ENCODE measurements around the gene PTPRM.

- TF ChIP-seq POLR2A (IDR thresholded peaks at IDR 0.05; ENCODE audit: low read depth, low read length) = no peak
- TF ChIP-seq, protein P1, sequence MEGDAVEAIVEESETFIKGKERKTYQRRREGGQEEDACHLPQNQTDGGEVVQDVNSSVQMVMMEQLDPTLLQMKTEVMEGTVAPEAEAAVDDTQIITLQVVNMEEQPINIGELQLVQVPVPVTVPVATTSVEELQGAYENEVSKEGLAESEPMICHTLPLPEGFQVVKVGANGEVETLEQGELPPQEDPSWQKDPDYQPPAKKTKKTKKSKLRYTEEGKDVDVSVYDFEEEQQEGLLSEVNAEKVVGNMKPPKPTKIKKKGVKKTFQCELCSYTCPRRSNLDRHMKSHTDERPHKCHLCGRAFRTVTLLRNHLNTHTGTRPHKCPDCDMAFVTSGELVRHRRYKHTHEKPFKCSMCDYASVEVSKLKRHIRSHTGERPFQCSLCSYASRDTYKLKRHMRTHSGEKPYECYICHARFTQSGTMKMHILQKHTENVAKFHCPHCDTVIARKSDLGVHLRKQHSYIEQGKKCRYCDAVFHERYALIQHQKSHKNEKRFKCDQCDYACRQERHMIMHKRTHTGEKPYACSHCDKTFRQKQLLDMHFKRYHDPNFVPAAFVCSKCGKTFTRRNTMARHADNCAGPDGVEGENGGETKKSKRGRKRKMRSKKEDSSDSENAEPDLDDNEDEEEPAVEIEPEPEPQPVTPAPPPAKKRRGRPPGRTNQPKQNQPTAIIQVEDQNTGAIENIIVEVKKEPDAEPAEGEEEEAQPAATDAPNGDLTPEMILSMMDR (IDR thresholded peaks at IDR 0.05; ENCODE audit: extremely low read depth in 1 of 2, insufficient read depth in 1 of 2, low read depth in 1 of 2, low read length in 2 of 2) = no peak
These were observed 279.2 kb downstream of the PTPRM start for GRCh38 chr18:7846335-7846734.

Data from endothelial cell of umbilical vein (primary cell).